Keratinocyte (primary cell): ENCODE data around the gene PARD3B. TPM values are rescaled to one million over a fixed set of nuclear protein-coding genes. Genes with fewer than 3 reads are reported as not detected.

Experiments
- DNase-seq: peaks from one replicate; pipeline ENCODE4 v3.0.0-alpha.2; 2011; ENCODE audit warnings: low read depth, missing footprints, low spot score
- FAIRE-seq: peaks from 2 replicates; lab custom pipeline; 2011; peaks lifted over from hg19 to GRCh38; lab: Jason Lieb, UNC
- H2AFZ ChIP-seq: 2 replicates; pipeline ENCODE4 v1.6.0; 2012; ENCODE audit warnings: low read length, control low read depth, inconsistent platforms; ENCODE audit not compliant: control insufficient read depth
- H3K27ac ChIP-seq: 2 replicates; pipeline ENCODE4 v1.5.1; 2011; ENCODE audit warnings: low read length; ENCODE audit not compliant: control insufficient read depth, insufficient read depth
- H3K27me3 ChIP-seq: 3 replicates; pipeline ENCODE4 v1.6.0; 2011; ENCODE audit warnings: low read length; ENCODE audit not compliant: control insufficient read depth, insufficient read depth; ENCODE audit errors: extremely low read depth
- H3K36me3 ChIP-seq, 2 experiments: 2 replicates in 1 of 2; 3 replicates in 1 of 2; pipeline ENCODE4 v1.5.1; 2011; ENCODE audit warnings: low read length in 2 of 2, mild to moderate bottlenecking in 1 of 2; ENCODE audit not compliant: control insufficient read depth in 2 of 2, insufficient read depth in 2 of 2; ENCODE audit errors: extremely low read depth in 1 of 2
- H3K4me1 ChIP-seq: 3 replicates; pipeline ENCODE4 v1.5.1; 2011; ENCODE audit warnings: low read length; ENCODE audit not compliant: control insufficient read depth, insufficient read depth; ENCODE audit errors: extremely low read depth
- H3K4me2 ChIP-seq: 3 replicates; pipeline ENCODE4 v1.6.0; 2011; ENCODE audit warnings: low read depth, low read length; ENCODE audit not compliant: control insufficient read depth, insufficient read depth; ENCODE audit errors: extremely low read depth
- H3K4me3 ChIP-seq, 3 experiments: fragments of 200-600 bp in 1 of 3; sonication (generic) in 1 of 3; 2 replicates in 2 of 3; 3 replicates in 1 of 3; pipeline ENCODE4 v1.5.1; 2011 to 2016; ENCODE audit warnings: low read length in 3 of 3, mild to moderate bottlenecking in 3 of 3, control low read depth in 2 of 3, inconsistent platforms in 1 of 3, low read depth in 1 of 3, mixed read lengths in 1 of 3, mixed run types in 1 of 3, moderate library complexity in 1 of 3; ENCODE audit not compliant: control insufficient read depth in 2 of 3, insufficient read depth in 2 of 3; ENCODE audit errors: extremely low read depth in 1 of 3
- H3K79me2 ChIP-seq: 2 replicates; pipeline ENCODE4 v1.6.0; 2012; ENCODE audit warnings: low read length; ENCODE audit not compliant: control insufficient read depth, insufficient read depth
- H3K9ac ChIP-seq: 3 replicates; pipeline ENCODE4 v1.6.0; 2011; ENCODE audit warnings: low read length; ENCODE audit not compliant: control insufficient read depth, insufficient read depth; ENCODE audit errors: extremely low read depth
- H3K9me1 ChIP-seq: 3 replicates; pipeline ENCODE4 v1.6.0; 2011; ENCODE audit warnings: low read length; ENCODE audit not compliant: control insufficient read depth, insufficient read depth; ENCODE audit errors: extremely low read depth
- H3K9me3 ChIP-seq: 2 replicates; pipeline ENCODE4 v1.5.1; 2012; ENCODE audit warnings: low read depth, low read length; ENCODE audit not compliant: control insufficient read depth
- H4K20me1 ChIP-seq: 3 replicates; pipeline ENCODE4 v1.6.0; 2011; ENCODE audit warnings: low read length; ENCODE audit not compliant: control insufficient read depth, insufficient read depth; ENCODE audit errors: extremely low read depth
- CTCF ChIP-seq, 3 experiments: IDR thresholded peaks in 1 of 3; conservative IDR thresholded peaks in 1 of 3; optimal IDR thresholded peaks in 1 of 3; 2 replicates in 2 of 3; 3 replicates in 1 of 3; pipeline versions ENCODE3 to v1.5.1; 2011; ENCODE audit warnings: low read length in 3 of 3, mild to moderate bottlenecking in 3 of 3, moderate library complexity in 2 of 3, control low read depth in 1 of 3, inconsistent platforms in 1 of 3; ENCODE audit not compliant: insufficient read depth in 2 of 3; ENCODE audit errors: extremely low read depth in 1 of 3
- EZH2 ChIP-seq: IDR thresholded peaks from one replicate; pipeline ENCODE4 v1.6.1; 2012; ENCODE audit warnings: inconsistent platforms, mild to moderate bottlenecking, low read length, moderate library complexity
- dilution Hi-C: fragments of 300-500 bp; cut with MboI; formaldehyde crosslinking; loops from one replicate; pipeline ENCODE4 v1.7.0; 2020; ENCODE audit warnings: low sequenced_read_pairs; ENCODE audit not compliant: extremely low pct_ligation_motif_present
- polyA plus RNA-seq, 5 experiments: library from polyadenylated mRNA; depleted of rRNA in 3 of 5; stranded (reverse) in 3 of 5; stranded (forward) in 1 of 5; unstranded in 1 of 5; fragments of >200 nt; gene quantifications; 1 replicate in 1 of 5; 2 replicates in 3 of 5; 3 replicates in 1 of 5; pipeline versions ENCODE4 v1.2.1 to v1.2.3, GENCODE V29; 2011 to 2012; ENCODE audit warnings: missing spikeins in 2 of 5, low read depth in 1 of 5, low replicate concordance in 1 of 5

PARD3B gene
- polyA plus RNA-seq, 1 donor (not counting 4 experiments of a cell fraction or from before 2014, with no cell fraction given), result 1.2 TPM

- Histone ChIP-seq H2AFZ (no peak overlapping the region), H3K27ac (no peak overlapping the region), H3K4me1 (no peaks in the 10 kb centered on the region), H3K9me3 (no peaks in the 10 kb centered on the region), H3K4me3 (no peak overlapping the region), H4K20me1 (no peaks in the 10 kb centered on the region), H3K27me3 (no peaks in the 10 kb centered on the region), H3K9ac (no peak overlapping the region), H3K4me2 (no peak overlapping the region), H3K36me3 (no peaks in the 10 kb centered on the region), H3K9me1 (no peaks in the 10 kb centered on the region), H3K79me2 (no peaks in the 10 kb centered on the region)
- DNase-seq, result no peak
- dilution Hi-C loops, result no loop called here
- no peak for TF ChIP-seq CTCF (optimal IDR thresholded peaks at IDR 0.05 in 1 of 3, IDR thresholded peaks at IDR 0.05 in 1 of 3, conservative IDR thresholded peaks at IDR 0.05 in 1 of 3; ENCODE audit: extremely low read depth in 1 of 3, insufficient read depth in 2 of 3, low read length in 3 of 3)
- TF ChIP-seq EZH2, result no peak
- FAIRE-seq, result no peak
These were observed 29.9 kb upstream of the PARD3B start for GRCh38 chr2:204515416-204515815.

- Histone ChIP-seq H3K9ac (no peak overlapping the region), H3K4me1 (no peaks in the 10 kb centered on the region), H3K4me2 (no peak overlapping the region), H4K20me1 (no peaks in the 10 kb centered on the region), H3K27ac (no peak overlapping the region), H3K27me3 (no peaks in the 10 kb centered on the region), H2AFZ (no peak overlapping the region), H3K79me2 (no peaks in the 10 kb centered on the region), H3K9me1 (no peaks in the 10 kb centered on the region), H3K9me3 (no peaks in the 10 kb centered on the region), H3K36me3 (no peaks in the 10 kb centered on the region), H3K4me3 (no peak overlapping the region)
- FAIRE-seq (no peak), DNase-seq (no peak)
- dilution Hi-C loops, result no loop called here
- TF ChIP-seq CTCF (optimal IDR thresholded peaks at IDR 0.05 in 1 of 3, IDR thresholded peaks at IDR 0.05 in 1 of 3, conservative IDR thresholded peaks at IDR 0.05 in 1 of 3; ENCODE audit: extremely low read depth in 1 of 3, insufficient read depth in 2 of 3, low read length in 3 of 3) (no peak), EZH2 (no peak)
These were observed 28.1 kb upstream of the PARD3B start for GRCh38 chr2:204517154-204517553.
